ENCODE results near the gene CBLB. TPM values are rescaled to one million over a fixed set of nuclear protein-coding genes. Genes with fewer than 3 reads are reported as not detected.

Gene CBLB
- total and polyA plus RNA-seq, 3 experiments from 2014 or later, result 67.7 to 113 (median 112) TPM

- H3K27me3 ChIP-seq (ENCODE audit: insufficient read depth, low read length, poor library complexity, severe bottlenecking), result no peaks in the 10 kb centered on the region
- H3K9me3 Mint-ChIP-seq, result peaks cover 0 to 8% (median 4%) of the 10 kb centered on the region in 5 donors
- H3K36me3 ChIP-seq (ENCODE audit: insufficient read depth, low read length), result no peaks in the 10 kb centered on the region
- ChIA-PET CTCF (no interaction called here), POLR2A (no interaction called here)
- DNase-seq, result no peak
- H3K27me3 Mint-ChIP-seq, result peaks cover 0 to 3% of the 10 kb centered on the region in 2 donors
- H3K36me3 Mint-ChIP-seq, result peaks cover 15 to 42% (median 35%) of the 10 kb centered on the region in 3 donors
- no peaks in the 10 kb centered on the region for H3K9me3 ChIP-seq (ENCODE audit: low read length)
- H3K4me3 Mint-ChIP-seq, result peak overlapping the region; percentile 12 to 71 (median 67)
- peaks cover 79 to 94% (median 92%) of the 10 kb centered on the region in 3 donors for H3K4me1 Mint-ChIP-seq
- H3K27ac Mint-ChIP-seq, result peak overlapping the region; percentile 39 to 100 (median 92)
- H3K27ac ChIP-seq (ENCODE audit: low read depth, low read length), result no peak overlapping the region
- H3K4me1 ChIP-seq (ENCODE audit: insufficient read depth, low read length), result peaks cover 75% of the 10 kb centered on the region
- no peak overlapping the region for H3K4me3 ChIP-seq (ENCODE audit: low read length)
Observed at GRCh38 chr3:105755121-105755886, 113.5 kb downstream of the CBLB start.

GRCh38 chr3:105752791-105753415 is 115.9 kb downstream of the CBLB start:
- H3K4me3 Mint-ChIP-seq, result peak overlapping the region; percentile 70 to 83 (median 76)
- peak; percentile 23 to 86 (median 62) for DNase-seq
- no peaks in the 10 kb centered on the region for H3K36me3 ChIP-seq (ENCODE audit: insufficient read depth, low read length)
- peaks cover 94% of the 10 kb centered on the region for H3K4me1 ChIP-seq (ENCODE audit: insufficient read depth, low read length)
- peak overlapping the region; percentile 43 for H3K27ac ChIP-seq (ENCODE audit: low read depth, low read length)
- H3K4me1 Mint-ChIP-seq, result peaks cover 82 to 97% (median 96%) of the 10 kb centered on the region in 3 donors
- ChIA-PET POLR2A (interaction anchor here (0.6 to 1.8 kb wide), 7 partner anchors 11 to 142 kb away, joined by 3 to 10 read pairs (median 3); partner anchors contain the start of gene CBLB), CTCF (interaction anchor here (1.2 to 1.3 kb wide), 2 partner anchors 10 to 32 kb away, joined by 3 to 4 read pairs; no protein-coding TSS in a partner anchor)
- H3K9me3 ChIP-seq (ENCODE audit: low read length), result no peaks in the 10 kb centered on the region
- H3K36me3 Mint-ChIP-seq, result peaks cover 5 to 33% (median 16%) of the 10 kb centered on the region in 3 donors
- no peaks in the 10 kb centered on the region for H3K27me3 ChIP-seq (ENCODE audit: insufficient read depth, low read length, poor library complexity, severe bottlenecking)
- peaks cover 0 to 3% of the 10 kb centered on the region in 2 donors for H3K27me3 Mint-ChIP-seq
- H3K27ac Mint-ChIP-seq, result peak overlapping the region; percentile 89 to 100 (median 94)
- H3K9me3 Mint-ChIP-seq, result peaks cover 0 to 4% (median 0%) of the 10 kb centered on the region in 5 donors
- H3K4me3 ChIP-seq (ENCODE audit: low read length), result peak overlapping the region; percentile 51

- Histone ChIP-seq H3K4me1 (ENCODE audit: insufficient read depth, low read length) (peaks cover 81% of the 10 kb centered on the region), H3K27me3 (ENCODE audit: insufficient read depth, low read length, poor library complexity, severe bottlenecking) (no peaks in the 10 kb centered on the region), H3K9me3 (ENCODE audit: low read length) (no peaks in the 10 kb centered on the region), H3K36me3 (ENCODE audit: insufficient read depth, low read length) (no peaks in the 10 kb centered on the region), H3K27ac (ENCODE audit: low read depth, low read length) (no peak overlapping the region), H3K4me3 (ENCODE audit: low read length) (no peak overlapping the region)
- Mint-ChIP-seq H3K36me3 (peaks cover 13 to 48% (median 15%) of the 10 kb centered on the region in 3 donors), H3K27me3 (no peaks in the 10 kb centered on the region), H3K4me1 (peaks cover 84 to 94% (median 93%) of the 10 kb centered on the region in 3 donors), H3K4me3 (peak overlapping the region in 4 of 7 donors; percentile 27 to 84 (median 74)), H3K27ac (peak overlapping the region; percentile 80 to 95 (median 89)), H3K9me3 (no peaks in the 10 kb centered on the region)
- no peak for DNase-seq
- CTCF ChIA-PET, result no interaction called here
- POLR2A ChIA-PET, result no interaction called here
Observed at GRCh38 chr3:105747696-105748095, 121.1 kb downstream of the CBLB start.

DNA sequence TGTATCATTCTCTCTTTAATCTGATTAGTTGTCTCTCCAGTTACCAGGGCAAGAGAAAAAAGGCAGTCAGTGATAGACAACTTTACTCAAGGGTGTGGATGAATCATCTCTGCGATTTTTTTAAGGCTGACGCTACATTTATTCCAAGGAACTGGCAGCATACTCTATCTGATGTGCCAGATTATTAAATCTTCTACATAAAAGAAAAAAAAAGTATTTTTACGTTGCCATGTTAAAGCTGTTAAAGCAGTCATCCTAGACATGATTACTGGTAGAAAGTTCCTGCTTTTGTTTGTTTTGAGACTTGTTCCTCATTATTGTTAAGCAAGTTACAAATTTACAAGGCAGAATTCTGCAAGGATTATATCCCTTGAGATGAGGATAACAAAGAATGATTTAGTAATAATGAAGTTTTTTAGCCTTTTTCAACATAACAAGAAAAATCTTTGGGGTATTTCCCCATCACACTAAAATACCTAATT is 121.7 kb downstream of the CBLB start:
- no peak overlapping the region for H3K4me3 ChIP-seq (ENCODE audit: low read length)
- peaks cover 78 to 91% (median 89%) of the 10 kb centered on the region in 3 donors for H3K4me1 Mint-ChIP-seq
- peak overlapping the region; percentile 57 to 84 (median 74) for H3K4me3 Mint-ChIP-seq
- peak in 2 of 5 donors; percentile 19 to 51 for DNase-seq
- peak overlapping the region; percentile 80 to 95 (median 89) for H3K27ac Mint-ChIP-seq
- H3K9me3 ChIP-seq (ENCODE audit: low read length), result no peaks in the 10 kb centered on the region
- peaks cover under 1% of the 10 kb centered on the region for H3K36me3 ChIP-seq (ENCODE audit: insufficient read depth, low read length)
- POLR2A ChIA-PET, result no interaction called here
- H3K27ac ChIP-seq (ENCODE audit: low read depth, low read length), result peak overlapping the region; percentile 12
- peaks cover 13 to 48% (median 16%) of the 10 kb centered on the region in 3 donors for H3K36me3 Mint-ChIP-seq
- no peaks in the 10 kb centered on the region for H3K9me3 Mint-ChIP-seq
- CTCF ChIA-PET, result no interaction called here
- H3K27me3 ChIP-seq (ENCODE audit: insufficient read depth, low read length, poor library complexity, severe bottlenecking), result no peaks in the 10 kb centered on the region
- H3K27me3 Mint-ChIP-seq, result no peaks in the 10 kb centered on the region
- peaks cover 75% of the 10 kb centered on the region for H3K4me1 ChIP-seq (ENCODE audit: insufficient read depth, low read length)

DNA sequence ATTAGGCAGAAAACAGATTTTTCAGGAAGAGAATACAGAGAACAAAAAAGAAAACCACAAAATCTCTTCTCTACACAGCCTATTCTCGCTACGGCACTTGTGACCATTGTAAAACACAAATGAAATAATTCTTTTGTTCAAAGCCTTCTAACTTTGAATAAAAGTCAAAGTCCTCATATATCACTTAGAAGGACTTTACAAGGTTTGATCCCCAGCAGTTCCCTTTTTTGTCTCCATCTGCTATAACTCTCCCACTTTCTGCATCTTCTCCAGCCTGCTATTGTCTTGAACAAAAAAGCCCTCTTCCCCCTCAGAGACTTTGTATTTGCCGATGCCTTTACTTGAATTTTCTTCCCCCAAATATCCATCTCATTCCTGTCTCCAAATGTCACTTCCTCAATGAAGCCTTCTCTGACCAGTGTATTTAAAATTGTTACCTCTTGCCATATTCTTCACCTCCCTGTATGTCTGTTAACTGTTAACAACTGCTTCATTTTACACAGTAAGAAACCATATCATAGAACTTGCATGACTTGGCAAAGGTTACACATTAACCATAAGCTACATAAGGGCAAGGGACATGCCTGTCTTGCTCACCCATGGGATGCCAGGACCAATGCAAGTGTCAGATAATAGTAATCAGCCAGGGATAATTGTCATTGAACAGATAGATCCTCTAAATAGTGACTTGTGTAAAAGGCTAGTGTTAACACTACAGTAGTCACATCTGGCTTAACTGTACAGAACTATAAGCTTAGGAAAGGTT is 122.4 kb downstream of the CBLB start:
- ChIA-PET CTCF (no interaction called here), POLR2A (no interaction called here)
- Mint-ChIP-seq H3K9me3 (peaks cover 4 to 5% (median 4%) of the 10 kb centered on the region in 5 donors), H3K4me3 (peak overlapping the region; percentile 57 to 84 (median 74)), H3K36me3 (peaks cover 19 to 54% (median 22%) of the 10 kb centered on the region in 3 donors), H3K27ac (peak overlapping the region; percentile 80 to 95 (median 89)), H3K27me3 (no peaks in the 10 kb centered on the region), H3K4me1 (peaks cover 77 to 91% (median 89%) of the 10 kb centered on the region in 3 donors)
- peak overlapping the region; percentile 3 for H3K4me3 ChIP-seq (ENCODE audit: low read length)
- no peak for DNase-seq
- H3K27me3 ChIP-seq (ENCODE audit: insufficient read depth, low read length, poor library complexity, severe bottlenecking), result no peaks in the 10 kb centered on the region
- peaks cover 6% of the 10 kb centered on the region for H3K36me3 ChIP-seq (ENCODE audit: insufficient read depth, low read length)
- peaks cover 72% of the 10 kb centered on the region for H3K4me1 ChIP-seq (ENCODE audit: insufficient read depth, low read length)
- peak overlapping the region; percentile 12 for H3K27ac ChIP-seq (ENCODE audit: low read depth, low read length)
- H3K9me3 ChIP-seq (ENCODE audit: low read length), result no peaks in the 10 kb centered on the region

GRCh38 chr3:105745046-105745445 is 123.8 kb downstream of the CBLB start:
- Histone ChIP-seq H3K4me1 (ENCODE audit: insufficient read depth, low read length) (peaks cover 66% of the 10 kb centered on the region), H3K9me3 (ENCODE audit: low read length) (no peaks in the 10 kb centered on the region), H3K4me3 (ENCODE audit: low read length) (no peak overlapping the region), H3K27ac (ENCODE audit: low read depth, low read length) (no peak overlapping the region), H3K27me3 (ENCODE audit: insufficient read depth, low read length, poor library complexity, severe bottlenecking) (no peaks in the 10 kb centered on the region), H3K36me3 (ENCODE audit: insufficient read depth, low read length) (peaks cover 6% of the 10 kb centered on the region)
- peaks cover 4 to 9% (median 5%) of the 10 kb centered on the region in 5 donors for H3K9me3 Mint-ChIP-seq
- H3K27ac Mint-ChIP-seq, result peak overlapping the region; percentile 74 to 95 (median 88)
- POLR2A ChIA-PET, result no interaction called here
- peaks cover 70 to 83% (median 80%) of the 10 kb centered on the region in 3 donors for H3K4me1 Mint-ChIP-seq
- CTCF ChIA-PET, result no interaction called here
- H3K4me3 Mint-ChIP-seq, result peak overlapping the region; percentile 57 to 84 (median 74)
- H3K27me3 Mint-ChIP-seq, result no peaks in the 10 kb centered on the region
- no peak for DNase-seq
- H3K36me3 Mint-ChIP-seq, result peaks cover 21 to 51% (median 27%) of the 10 kb centered on the region in 3 donors

DNA sequence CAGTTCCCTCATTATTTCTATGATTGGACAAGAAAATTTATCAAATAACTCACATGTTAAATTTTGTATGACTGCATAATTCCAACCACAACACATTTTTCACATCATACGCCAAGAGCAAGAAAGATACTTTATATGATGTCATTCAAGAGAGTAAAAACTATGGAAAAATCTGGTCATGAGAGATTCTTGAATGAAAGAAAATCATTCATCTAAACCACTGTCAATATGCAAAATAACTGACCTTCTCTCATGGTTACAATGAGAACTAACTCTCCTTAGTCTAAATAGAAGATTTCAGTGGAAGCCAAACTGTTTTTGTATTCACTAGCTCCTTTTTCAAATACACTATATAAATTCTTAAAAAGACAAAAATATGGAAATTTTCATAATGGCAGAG is 124.6 kb downstream of the CBLB start:
- Mint-ChIP-seq H3K27ac (peak overlapping the region; percentile 72 to 96 (median 84)), H3K27me3 (no peaks in the 10 kb centered on the region), H3K4me3 (peak overlapping the region; percentile 8 to 87 (median 74)), H3K36me3 (peaks cover 27 to 56% (median 34%) of the 10 kb centered on the region in 3 donors), H3K9me3 (peaks cover 4 to 9% (median 5%) of the 10 kb centered on the region in 5 donors), H3K4me1 (peaks cover 70 to 83% (median 82%) of the 10 kb centered on the region in 3 donors)
- Histone ChIP-seq H3K9me3 (ENCODE audit: low read length) (no peaks in the 10 kb centered on the region), H3K27ac (ENCODE audit: low read depth, low read length) (no peak overlapping the region), H3K4me1 (ENCODE audit: insufficient read depth, low read length) (peaks cover 57% of the 10 kb centered on the region), H3K4me3 (ENCODE audit: low read length) (no peak overlapping the region), H3K36me3 (ENCODE audit: insufficient read depth, low read length) (peaks cover 6% of the 10 kb centered on the region), H3K27me3 (ENCODE audit: insufficient read depth, low read length, poor library complexity, severe bottlenecking) (no peaks in the 10 kb centered on the region)
- CTCF ChIA-PET, result no interaction called here
- no peak for DNase-seq
- POLR2A ChIA-PET, result interaction anchor here (0.7 kb wide), 2 partner anchors 21 to 604 kb away, joined by 3 read pairs; no protein-coding TSS in a partner anchor
